Right atrium auricular region (tissue), 2 donors: Measurements from ENCODE around the gene NUTF2. TPM values are rescaled to one million over a fixed set of nuclear protein-coding genes. Genes with fewer than 3 reads are reported as not detected.

Experiments
- DNase-seq: peaks from one replicate; pipeline ENCODE4 v3.0.0-alpha.2; 2019; ENCODE audit warnings: low spot score
- H3K27ac ChIP-seq, 2 donors: fragments of 200-600 bp; sonication (generic); 1 replicate in 1 of 2; 2 replicates in 1 of 2; pipeline ENCODE4 v1.5.1; 2016 to 2019
- H3K27me3 ChIP-seq, 2 donors: fragments of 200-600 bp; sonication (generic); one replicate each; pipeline versions ENCODE4 v1.5.1 to v1.6.0; 2017 to 2019
- H3K36me3 ChIP-seq: fragments of 200-600 bp; sonication (generic); one replicate; pipeline ENCODE4 v1.5.1; 2016
- H3K4me1 ChIP-seq, 2 donors: fragments of 200-600 bp; sonication (generic); one replicate each; pipeline versions ENCODE4 v1.5.1 to v1.6.0; 2017 to 2019
- H3K4me3 ChIP-seq, 2 donors: fragments of 200-600 bp; sonication (generic); 1 replicate in 1 of 2; 2 replicates in 1 of 2; pipeline ENCODE4 v1.5.1; 2017 to 2019; ENCODE audit warnings: mild to moderate bottlenecking in 1 of 2, moderate library complexity in 1 of 2
- H3K9me3 ChIP-seq, 2 donors: fragments of 200-600 bp; sonication (generic); one replicate each; pipeline ENCODE4 v1.5.1; 2019
- CTCF ChIP-seq, 2 donors: fragments of 200-600 bp; sonication (generic); IDR thresholded peaks; one replicate each; pipeline ENCODE4 v1.5.1; 2019; ENCODE audit warnings: antibody characterized with exemption in 2 of 2
- total RNA-seq, 2 donors: library from RNA; depleted of rRNA; stranded (reverse); fragments of >200 nt; gene quantifications; one replicate each; pipeline ENCODE4 v1.1.0, GENCODE V29; 2016

The NUTF2 gene
- total RNA-seq, 2 donors from 2014 or later: 44.6 to 132 TPM

GRCh38 chr16:67846063-67846319, 742 bp upstream of the NUTF2 start:
- peak overlapping the region; percentile 95 for H3K27ac ChIP-seq
- H3K9me3 ChIP-seq: no peaks in the 10 kb centered on the region
- no peak for TF ChIP-seq CTCF (IDR thresholded peaks at IDR 0.05)
- no peak for DNase-seq
- H3K4me1 ChIP-seq: peaks cover 0 to 66% of the 10 kb centered on the region in 2 donors
- H3K27me3 ChIP-seq: no peaks in the 10 kb centered on the region
- no peaks in the 10 kb centered on the region for H3K36me3 ChIP-seq
- peak overlapping the region; percentile 71 to 97 for H3K4me3 ChIP-seq

GRCh38 chr16:67847064-67847861, 530 bp downstream of the NUTF2 start, which contains the start of gene CENPT:
CENPT (minus strand) TSS chr16:67847693; CDS start chr16:67833859, 13,834 bp downstream.
- TF ChIP-seq CTCF (IDR thresholded peaks at IDR 0.05): no peak
- no peak for DNase-seq
- H3K27ac ChIP-seq: peak within 1 kb of the TSS; percentile 95
- H3K4me1 ChIP-seq: peaks cover 0 to 61% of the 10 kb centered on the region in 2 donors
- no peaks in the 10 kb centered on the region for H3K27me3 ChIP-seq
- no peaks in the 10 kb centered on the region for H3K36me3 ChIP-seq
- peak within 1 kb of the TSS; percentile 71 to 97 for H3K4me3 ChIP-seq
- H3K9me3 ChIP-seq: no peaks in the 10 kb centered on the region

GRCh38 chr16:67848118-67848517, 1.4 kb downstream of the NUTF2 start:
- TF ChIP-seq CTCF (IDR thresholded peaks at IDR 0.05): no peak
- peak overlapping the region; percentile 95 for H3K27ac ChIP-seq

GRCh38 chr16:67853670-67854069, 6.9 kb downstream of the NUTF2 start:
- H3K4me3 ChIP-seq: no peak overlapping the region
- H3K27ac ChIP-seq: no peak overlapping the region
- H3K4me1 ChIP-seq: peaks cover 0 to 51% of the 10 kb centered on the region in 2 donors
- no peak for TF ChIP-seq CTCF (IDR thresholded peaks at IDR 0.05)
- no peak for DNase-seq
- no peaks in the 10 kb centered on the region for H3K27me3 ChIP-seq
- no peaks in the 10 kb centered on the region for H3K9me3 ChIP-seq
- no peaks in the 10 kb centered on the region for H3K36me3 ChIP-seq

More at GRCh38 chr16:67848118-67848517, 1.4 kb downstream of the NUTF2 start:
- Histone ChIP-seq H3K36me3 (no peaks in the 10 kb centered on the region), H3K4me1 (peaks cover 0 to 55% of the 10 kb centered on the region in 2 donors), H3K4me3 (peak overlapping the region; percentile 71 to 97), H3K27me3 (no peaks in the 10 kb centered on the region), H3K9me3 (no peaks in the 10 kb centered on the region)
- no peak for DNase-seq

DNA sequence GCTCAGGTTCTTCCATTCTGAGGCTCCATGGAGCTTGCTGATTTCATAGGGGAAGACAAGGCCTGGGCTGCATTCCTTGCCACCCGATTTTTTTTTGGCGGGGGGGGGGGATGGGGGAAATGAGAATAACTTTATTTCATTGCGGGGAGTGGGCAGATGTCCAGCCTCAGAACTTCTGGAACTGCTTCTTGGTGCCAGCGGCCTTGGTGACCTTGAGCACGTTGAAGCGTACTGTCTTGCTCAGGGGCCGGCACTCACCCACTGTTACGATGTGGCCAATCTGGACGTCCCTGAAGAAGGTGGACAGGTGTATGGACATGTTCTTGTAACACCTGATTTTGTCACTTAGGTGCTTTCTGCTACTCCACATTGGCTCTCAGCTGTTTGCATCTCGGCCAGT, 9.1 kb downstream of the NUTF2 start:
- no peak for DNase-seq
- peak overlapping the region; percentile 86 to 95 for H3K27ac ChIP-seq
- TF ChIP-seq CTCF (IDR thresholded peaks at IDR 0.05): no peak
- H3K27me3 ChIP-seq: no peaks in the 10 kb centered on the region
- H3K36me3 ChIP-seq: no peaks in the 10 kb centered on the region
- H3K4me3 ChIP-seq: no peak overlapping the region
- H3K9me3 ChIP-seq: no peaks in the 10 kb centered on the region
- H3K4me1 ChIP-seq: peaks cover 0 to 57% of the 10 kb centered on the region in 2 donors
